Esophagus muscularis mucosa (tissue), 4 donors: ENCODE measurements around the gene BRD2.

Experiments used
- CTCF ChIP-seq, 3 experiments: fragments of 200-600 bp in 2 of 3; fragments of 450-650 bp in 1 of 3; sonication (generic) in 2 of 3; IDR thresholded peaks; one replicate each; pipeline ENCODE4 v1.5.1; 2017 to 2019; ENCODE audit warnings: antibody characterized with exemption in 3 of 3, mild to moderate bottlenecking in 2 of 3, moderate library complexity in 1 of 3
- EP300 ChIP-seq: sonication (generic); formaldehyde crosslinking; IDR thresholded peaks from one replicate; pipeline ENCODE4 v1.6.1; 2017; ENCODE audit warnings: antibody characterized with exemption
- POLR2A ChIP-seq: fragments of 450-650 bp; IDR thresholded peaks from one replicate; pipeline ENCODE4 v1.6.1; 2017; ENCODE audit warnings: antibody characterized with exemption, moderate library complexity, mild to moderate bottlenecking, low read depth
- POLR2AphosphoS5 ChIP-seq, 2 donors: sonication (generic); formaldehyde crosslinking; IDR thresholded peaks; one replicate each; pipeline ENCODE4 v1.6.1; 2017; ENCODE audit warnings: antibody characterized with exemption in 2 of 2

GRCh38 chr6:32993363-32993973 lies 25.1 kb downstream of the BRD2 start:
- TF ChIP-seq POLR2AphosphoS5 (IDR thresholded peaks at IDR 0.05) (no peak), CTCF (IDR thresholded peaks at IDR 0.05) (no peak), POLR2A (no peak), EP300 (no peak)
